Pancreas (tissue), 10 donors: ENCODE data around the gene PGAP3. TPM values are rescaled to one million over a fixed set of nuclear protein-coding genes. Genes with fewer than 3 reads are reported as not detected.

Experiments used
- ATAC-seq, 4 donors: fragments of 200-7000 bp; cut with Tn5 transposase; one replicate each; pipeline versions ENCODE4 v1.8.0 to v1.9.1; 2020; ENCODE audit warnings: mild to moderate bottlenecking in 4 of 4, moderate library complexity in 4 of 4
- DNase-seq, 6 donors: peaks; one replicate each; pipeline ENCODE4 v3.0.0-alpha.2; 2020
- FAIRE-seq: peaks from 2 replicates; lab custom pipeline; 2012; peaks lifted over from hg19 to GRCh38; lab: Jason Lieb, UNC
- H3K27ac ChIP-seq, 4 donors: fragments of 200-600 bp; sonication (generic); 1 replicate in 3 of 4; 2 replicates in 1 of 4; pipeline versions ENCODE4 v1.5.0 to v1.8.0; 2020
- H3K27me3 ChIP-seq, 4 donors: fragments of 200-600 bp; one replicate each; pipeline ENCODE4 v1.8.0; 2021
- H3K36me3 ChIP-seq, 3 donors: fragments of 200-600 bp; sonication (generic) in 1 of 3; one replicate each; pipeline versions ENCODE4 v1.5.0 to v1.8.0; 2020 to 2021
- H3K4me1 ChIP-seq, 3 donors: fragments of 200-600 bp; one replicate each; pipeline ENCODE4 v1.8.0; 2021
- H3K4me3 ChIP-seq, 4 donors: fragments of 200-600 bp; sonication (generic) in 2 of 4; one replicate each; pipeline versions ENCODE4 v1.5.0 to v1.8.0; 2020 to 2021
- H3K9me3 ChIP-seq, 4 donors: fragments of 200-600 bp; one replicate each; pipeline ENCODE4 v1.8.0; 2021
- WGBS, 2 donors: extraction: QIAGEN DNeasy Blood & Tissue Kit; methylation state at CpG; one replicate each; pipeline ENCODE4 v1.1.7; 2013; 5-methylcytosine and 5-hydroxymethylcytosine counted together
- intact Hi-C, 3 donors: fragments of 100-400 bp; cut with DNase I; formaldehyde crosslinking; loops; one replicate each; pipeline versions ENCODE4 v1.11.1 to v1.14.2; 2022
- polyA plus RNA-seq, 2 donors: library from polyadenylated mRNA; stranded (reverse); fragments of 200-250 nt; gene quantifications; one replicate each; pipeline ENCODE4 v1.2.3, GENCODE V29; 2013
- total RNA-seq, 6 donors: library from RNA; stranded (reverse); fragmentation: NEBNext Ultra II Directional in 4 of 6; extraction: Animal tissue kit (Norgen Biotek cat#: 25700) in 4 of 6; gene quantifications; one replicate each; pipeline versions ENCODE4 v1.2.1 to v1.2.4, GENCODE V29; 2021 to 2023
- TF ChIP-seq, protein P1 (sequence below), 4 donors: fragments of 200-600 bp; sonication (generic) in 3 of 4; IDR thresholded peaks; one replicate each; pipeline versions ENCODE4 v1.5.0 to v1.8.0; 2021; ENCODE audit warnings: antibody characterized with exemption in 4 of 4
- donor health status: healthy with polysubstance abuse.
- donor health status: DM: no; HTN: no; CAD: no; lungs with moderate emphysema.
- donor health status: DM: no; HTN: no; CAD: no.
- donor health status: control.
- donor health status: control.
- donor health status: Bipolar disorder and iron deficiency.
- donor health status: DM: yes; HTN: yes; CAD: no.
- donor health status: DM: no; HTN: no; CAD: no.
- donor health status: DM: no; HTN: no; CAD: no.
- donor health status: DM: yes; HTN: yes; CAD: no.

PGAP3 gene
- total and polyA plus RNA-seq, 8 donors, result 19.4 to 46.3 (median 26.9) TPM

DNA sequence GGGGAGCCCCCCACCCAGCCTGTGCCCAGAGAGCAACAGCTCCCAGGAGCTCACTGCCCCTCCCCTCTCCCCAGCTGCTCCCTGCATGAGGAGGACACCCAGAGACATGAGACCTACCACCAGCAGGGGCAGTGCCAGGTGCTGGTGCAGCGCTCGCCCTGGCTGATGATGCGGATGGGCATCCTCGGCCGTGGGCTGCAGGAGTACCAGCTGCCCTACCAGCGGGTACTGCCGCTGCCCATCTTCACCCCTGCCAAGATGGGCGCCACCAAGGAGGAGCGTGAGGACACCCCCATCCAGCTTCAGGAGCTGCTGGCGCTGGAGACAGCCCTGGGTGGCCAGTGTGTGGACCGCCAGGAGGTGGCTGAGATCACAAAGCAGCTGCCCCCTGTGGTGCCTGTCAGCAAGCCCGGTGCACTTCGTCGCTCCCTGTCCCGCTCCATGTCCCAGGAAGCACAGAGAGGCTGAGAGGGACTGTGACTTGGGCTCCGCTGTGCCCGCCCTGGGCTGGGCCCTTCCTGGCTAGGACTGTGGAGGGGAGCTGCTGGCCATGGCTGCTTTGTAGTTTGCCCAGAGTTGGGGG lies 22.1 kb downstream of the PGAP3 start:
- Histone ChIP-seq H3K4me1 (peaks cover 0 to 5% (median 0%) of the 10 kb centered on the region in 3 donors), H3K4me3 (no peak overlapping the region), H3K36me3 (peaks cover 0 to 4% (median 0%) of the 10 kb centered on the region in 3 donors), H3K27me3 (no peaks in the 10 kb centered on the region), H3K9me3 (no peaks in the 10 kb centered on the region), H3K27ac (no peak overlapping the region)
- intact Hi-C loops, result no loop called here
- DNase-seq (peak in 1 of 6 donors; percentile 15), FAIRE-seq (no peak), ATAC-seq (peak; percentile 5 to 31 (median 8))
- TF ChIP-seq, protein P1, sequence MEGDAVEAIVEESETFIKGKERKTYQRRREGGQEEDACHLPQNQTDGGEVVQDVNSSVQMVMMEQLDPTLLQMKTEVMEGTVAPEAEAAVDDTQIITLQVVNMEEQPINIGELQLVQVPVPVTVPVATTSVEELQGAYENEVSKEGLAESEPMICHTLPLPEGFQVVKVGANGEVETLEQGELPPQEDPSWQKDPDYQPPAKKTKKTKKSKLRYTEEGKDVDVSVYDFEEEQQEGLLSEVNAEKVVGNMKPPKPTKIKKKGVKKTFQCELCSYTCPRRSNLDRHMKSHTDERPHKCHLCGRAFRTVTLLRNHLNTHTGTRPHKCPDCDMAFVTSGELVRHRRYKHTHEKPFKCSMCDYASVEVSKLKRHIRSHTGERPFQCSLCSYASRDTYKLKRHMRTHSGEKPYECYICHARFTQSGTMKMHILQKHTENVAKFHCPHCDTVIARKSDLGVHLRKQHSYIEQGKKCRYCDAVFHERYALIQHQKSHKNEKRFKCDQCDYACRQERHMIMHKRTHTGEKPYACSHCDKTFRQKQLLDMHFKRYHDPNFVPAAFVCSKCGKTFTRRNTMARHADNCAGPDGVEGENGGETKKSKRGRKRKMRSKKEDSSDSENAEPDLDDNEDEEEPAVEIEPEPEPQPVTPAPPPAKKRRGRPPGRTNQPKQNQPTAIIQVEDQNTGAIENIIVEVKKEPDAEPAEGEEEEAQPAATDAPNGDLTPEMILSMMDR (IDR thresholded peaks at IDR 0.05), result no peak
- 38 to 49% methylated on average over 14 to 17 of the region's 17 CpGs for WGBS, 2 donors

DNA sequence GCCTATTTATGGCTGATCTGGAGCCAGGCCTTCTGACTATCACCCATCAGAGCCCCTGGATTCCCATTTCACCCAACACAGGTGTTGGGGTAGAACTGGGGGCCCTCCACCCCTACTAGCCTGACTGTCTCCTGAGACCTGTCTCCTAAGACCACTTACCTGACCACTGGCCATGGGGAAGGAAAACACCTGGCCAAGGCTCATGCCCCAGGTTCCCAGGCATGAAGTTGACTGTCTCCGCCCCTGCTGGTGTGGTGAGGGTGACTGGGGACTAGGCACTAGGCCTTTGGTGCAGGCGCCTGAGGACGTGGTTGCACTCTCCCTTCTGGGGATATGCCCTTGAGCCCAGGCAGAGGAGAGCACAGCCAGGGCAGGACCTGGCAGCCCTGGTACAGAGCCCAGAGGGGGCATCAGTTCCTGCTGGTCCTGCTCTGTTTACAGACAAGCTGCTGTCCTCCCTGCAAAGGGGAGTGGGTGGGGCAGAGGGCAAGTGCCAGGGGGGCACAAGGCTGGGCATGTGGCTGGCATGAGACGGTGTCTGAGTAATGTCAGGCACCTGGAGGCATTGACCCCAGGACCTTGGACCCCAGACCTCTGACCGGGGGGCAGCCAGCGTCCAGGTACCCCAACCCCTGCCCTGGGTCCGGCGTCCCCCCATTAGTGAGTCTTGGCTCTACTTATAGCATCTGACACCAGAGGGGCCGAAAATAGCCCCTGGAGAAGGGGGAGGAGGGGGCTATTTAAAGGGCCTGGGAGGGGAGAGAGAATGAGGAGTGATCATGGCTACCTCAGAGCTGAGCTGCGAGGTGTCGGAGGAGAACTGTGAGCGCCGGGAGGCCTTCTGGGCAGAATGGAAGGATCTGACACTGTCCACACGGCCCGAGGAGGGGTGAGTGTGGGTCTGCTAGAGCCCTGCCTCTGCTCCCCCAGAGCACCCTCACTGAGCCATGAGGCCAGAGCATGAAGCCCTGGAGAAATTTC lies 23.0 kb downstream of the PGAP3 start, which contains the start of gene TCAP:
TCAP (plus strand) TSS at position 769 of the 981 bp plus-strand sequence; CDS start at position 780, 11 bp downstream.
- FAIRE-seq, result no peak
- peaks cover 0 to 5% (median 0%) of the 10 kb centered on the region in 3 donors for H3K4me1 ChIP-seq

DNA sequence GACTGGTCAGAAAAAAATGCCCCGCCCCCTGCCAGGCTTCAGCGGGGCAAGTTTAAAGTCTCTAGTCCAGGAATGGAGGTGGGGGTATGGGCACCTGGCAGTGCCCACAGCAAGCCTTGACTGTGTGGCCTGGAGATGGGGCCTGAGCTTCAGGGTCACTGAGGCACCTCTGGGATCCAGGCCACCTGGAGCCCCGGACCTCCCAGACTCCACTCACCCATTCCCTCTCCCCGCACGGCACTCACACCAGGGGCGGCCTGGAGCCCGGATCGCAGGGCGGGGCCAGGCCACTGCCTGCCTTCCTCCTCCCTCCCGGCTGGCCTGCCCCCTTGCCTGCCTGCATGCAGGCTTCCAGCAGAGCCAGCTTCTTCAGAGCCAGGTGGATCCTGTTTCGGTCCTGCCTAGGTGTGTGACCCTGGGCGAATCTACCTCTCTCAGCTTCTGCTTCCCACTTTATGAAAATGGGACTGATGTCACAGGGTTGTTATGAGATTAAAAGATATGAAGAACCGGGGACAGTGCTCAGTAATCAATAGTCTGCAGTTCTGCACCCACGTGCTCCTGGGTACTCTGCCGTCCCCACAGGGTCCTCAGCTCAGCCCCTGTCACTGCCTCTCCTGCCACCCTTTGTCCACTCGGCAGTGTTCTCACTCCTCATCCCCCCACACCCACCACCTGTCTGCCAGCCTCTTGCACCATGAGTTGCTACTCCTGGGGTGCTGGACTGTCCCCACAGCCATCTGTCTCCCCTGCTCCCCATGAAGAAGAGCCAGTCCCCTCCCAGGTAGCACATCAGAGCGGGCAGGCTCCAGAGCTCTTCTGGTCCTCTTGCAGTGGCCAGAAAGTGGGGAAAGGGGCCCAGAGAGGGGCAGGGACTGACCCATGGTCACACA lies 23.9 kb downstream of the PGAP3 start:
- intact Hi-C loops, result no loop called here
- peak in 1 of 4 donors; percentile 4 for ATAC-seq

More for the DNA sequence above, 23.0 kb downstream of the PGAP3 start, which contains the start of gene TCAP:
- intact Hi-C loops, result no loop called here
- DNase-seq (peak in 1 of 6 donors; percentile 12), ATAC-seq (no peak)
- Histone ChIP-seq H3K9me3 (no peaks in the 10 kb centered on the region), H3K4me3 (no peak within 1 kb of the TSS), H3K27ac (no peak within 1 kb of the TSS), H3K27me3 (no peaks in the 10 kb centered on the region), H3K36me3 (peaks cover 0 to 9% (median 0%) of the 10 kb centered on the region in 3 donors)
- TF ChIP-seq, protein P1 (IDR thresholded peaks at IDR 0.05), result no peak
- 37 to 41% methylated on average over 15 of the region's 15 CpGs for WGBS, 2 donors

DNA sequence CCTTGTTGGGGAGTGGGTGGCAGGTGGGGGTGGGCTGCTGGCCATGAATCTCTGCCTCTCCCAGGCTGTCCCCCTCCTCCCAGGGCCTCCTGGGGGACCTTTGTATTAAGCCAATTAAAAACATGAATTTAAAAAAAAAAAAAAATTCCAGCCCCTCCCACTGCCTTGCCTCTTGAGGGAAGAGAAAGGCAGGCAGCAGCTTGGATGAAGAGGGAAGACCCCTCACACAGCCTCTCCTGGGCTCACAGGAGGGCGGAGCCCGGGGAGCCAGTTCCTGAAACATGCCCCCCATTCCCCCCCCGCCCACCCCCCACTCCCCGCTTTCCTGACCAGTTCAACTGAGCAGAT lies 24.5 kb downstream of the PGAP3 start:
- no peak for DNase-seq
- Histone ChIP-seq H3K36me3 (peaks cover 0 to 9% (median 0%) of the 10 kb centered on the region in 3 donors), H3K27me3 (no peaks in the 10 kb centered on the region), H3K27ac (no peak overlapping the region), H3K4me1 (peaks cover 0 to 2% (median 0%) of the 10 kb centered on the region in 3 donors), H3K9me3 (no peaks in the 10 kb centered on the region), H3K4me3 (no peak overlapping the region)
- ATAC-seq, result no peak
- TF ChIP-seq, protein P1 (IDR thresholded peaks at IDR 0.05), result no peak
- intact Hi-C loops, result no loop called here
- FAIRE-seq, result no peak
- 82 to 86% methylated on average over 4 of the region's 4 CpGs for WGBS, 2 donors

More for the DNA sequence above, 23.9 kb downstream of the PGAP3 start:
- no peak overlapping the region for H3K4me3 ChIP-seq
- TF ChIP-seq, protein P1 (IDR thresholded peaks at IDR 0.05), result no peak
- peaks cover 0 to 9% (median 0%) of the 10 kb centered on the region in 3 donors for H3K36me3 ChIP-seq
- no peak overlapping the region for H3K27ac ChIP-seq
- no peaks in the 10 kb centered on the region for H3K9me3 ChIP-seq
- H3K27me3 ChIP-seq, result no peaks in the 10 kb centered on the region
- H3K4me1 ChIP-seq, result peaks cover 0 to 5% (median 0%) of the 10 kb centered on the region in 3 donors
- WGBS, 2 donors, result 62 to 64% methylated on average over 17 of the region's 17 CpGs
- DNase-seq (no peak), FAIRE-seq (no peak)
